GM12878 (cell line): Measurements from ENCODE around the gene MYBPC2. TPM values are rescaled to one million over a fixed set of nuclear protein-coding genes. Genes with fewer than 3 reads are reported as not detected.

Experiments
- ATAC-seq: fragments of 200-7000 bp; cut with Tn5 transposase; 3 replicates; pipeline ENCODE4 v1.9.1; 2020; ENCODE audit warnings: mild to moderate bottlenecking, moderate library complexity
- BruUV-seq: library from RNA; stranded (reverse); fragments of 400-500 nt; replicated peaks from 2 replicates; lab custom pipeline; 2021; lab: Mats Ljungman, UMichigan
- CTCF ChIA-PET: fragments of 300-600 bp; sonication (Branson Sonifier 250); formaldehyde crosslinking; extraction: SDS; loops from one replicate; lab custom pipeline; 2021; ENCODE audit warnings: inconsistent platforms; lab: Yijun Ruan, JAX
- POLR2A ChIA-PET: fragments of 350-600 bp; formaldehyde crosslinking; extraction: SDS; loops from one replicate; lab custom pipeline; 2021; ENCODE audit warnings: inconsistent platforms; lab: Charles Lee
- RAD21 ChIA-PET: fragments of 300-600 bp; sonication (Branson Sonifier 250); formaldehyde crosslinking; loops from one replicate; lab custom pipeline; 2023; ENCODE audit warnings: antibody characterized with exemption; ENCODE audit not compliant: unreplicated experiment; lab: Charles Lee
- SMC1A ChIA-PET: fragments of 300-600 bp; sonication (Branson Sonifier 250); formaldehyde crosslinking; loops from one replicate; lab custom pipeline; 2023; ENCODE audit not compliant: unreplicated experiment, uncharacterized antibody; lab: Charles Lee
- DNase-seq: peaks from one replicate; pipeline ENCODE4 v3.0.0-alpha.2; 2011; ENCODE audit warnings: low read depth, low spot score
- FAIRE-seq: peaks from 3 replicates; lab custom pipeline; 2011; peaks lifted over from hg19 to GRCh38; lab: Jason Lieb, UNC
- H2AFZ ChIP-seq: 2 replicates; pipeline ENCODE4 v1.6.0; 2011; ENCODE audit warnings: low read depth, low read length, control low read depth; ENCODE audit not compliant: control insufficient read depth
- H3K27ac ChIP-seq: 2 replicates; pipeline ENCODE4 v1.5.1; 2011; ENCODE audit warnings: control low read depth; ENCODE audit not compliant: control insufficient read depth, insufficient read depth
- H3K27me3 ChIP-seq, 2 experiments: replicated peaks in 1 of 2; 2 replicates each; pipeline versions ENCODE4 v1.6.0 to v1.6.1; 2011; ENCODE audit warnings: low read length in 1 of 2; ENCODE audit not compliant: control insufficient read depth in 2 of 2, insufficient read depth in 2 of 2
- H3K36me3 ChIP-seq, 2 experiments: 2 replicates each; pipeline ENCODE4 v1.5.1; 2011; ENCODE audit warnings: low read length in 1 of 2; ENCODE audit not compliant: control insufficient read depth in 2 of 2, insufficient read depth in 2 of 2
- H3K4me1 ChIP-seq: 2 replicates; pipeline ENCODE4 v1.6.1; 2011; ENCODE audit warnings: mild to moderate bottlenecking, low read length, moderate library complexity, mixed read lengths; ENCODE audit not compliant: control insufficient read depth, insufficient read depth
- H3K4me2 ChIP-seq: 2 replicates; pipeline ENCODE4 v1.6.0; 2011; ENCODE audit warnings: control low read depth; ENCODE audit not compliant: control insufficient read depth, insufficient read depth
- H3K4me3 ChIP-seq: fragments of 200-600 bp; sonication (generic); 2 replicates; pipeline ENCODE4 v1.5.1; 2016
- H3K79me2 ChIP-seq: 2 replicates; pipeline ENCODE4 v1.6.0; 2011; ENCODE audit warnings: low read length; ENCODE audit not compliant: control insufficient read depth, insufficient read depth
- H3K9ac ChIP-seq: 2 replicates; pipeline ENCODE4 v1.8.0; 2011; ENCODE audit warnings: low read length, control low read depth, mixed read lengths; ENCODE audit not compliant: control insufficient read depth, insufficient read depth
- H3K9me3 ChIP-seq: replicated peaks from 3 replicates; pipeline ENCODE4 v1.5.1; 2011; ENCODE audit warnings: mild to moderate bottlenecking, low read length; ENCODE audit not compliant: control insufficient read depth, insufficient read depth
- H4K20me1 ChIP-seq: 2 replicates; pipeline ENCODE4 v1.6.0; 2011; ENCODE audit not compliant: control insufficient read depth, insufficient read depth
- CBFB ChIP-seq: IDR thresholded peaks from 2 replicates; pipeline ENCODE4 v1.6.1; 2016; ENCODE audit warnings: antibody characterized with exemption, low read depth
- CHD1 ChIP-seq: IDR thresholded peaks from 2 replicates; pipeline ENCODE4 v1.6.1; 2012; ENCODE audit warnings: low read depth, low read length, improper control_type of control experiment
- ESRRA ChIP-seq: IDR thresholded peaks from 2 replicates; pipeline ENCODE4 v1.6.1; 2012; ENCODE audit warnings: mild to moderate bottlenecking, low read length, improper control_type of control experiment
- HCFC1 ChIP-seq: fragments of 150-350 bp; IDR thresholded peaks from 2 replicates; pipeline ENCODE4 v1.6.1; 2014; ENCODE audit warnings: low read length
- HDGF ChIP-seq: fragments of 450-650 bp; IDR thresholded peaks from 2 replicates; pipeline ENCODE4 v1.6.1; 2016; ENCODE audit warnings: antibody characterized with exemption
- LARP7 ChIP-seq: fragments of 450-650 bp; IDR thresholded peaks from 2 replicates; pipeline ENCODE4 v1.6.1; 2017; ENCODE audit warnings: mild to moderate bottlenecking
- MEF2A ChIP-seq: IDR thresholded peaks from 2 replicates; pipeline ENCODE4 v1.6.1; 2011; ENCODE audit warnings: low read depth, mild to moderate bottlenecking, low read length, moderate library complexity; ENCODE audit not compliant: insufficient read depth
- RBBP5 ChIP-seq: fragments of 200-600 bp; sonication (generic); conservative IDR thresholded peaks from 2 replicates; pipeline ENCODE4 v1.6.1; 2016
- SKIL ChIP-seq: fragments of 450-650 bp; IDR thresholded peaks from 2 replicates; pipeline ENCODE4 v1.6.1; 2017; ENCODE audit warnings: mild to moderate bottlenecking, low read depth, inconsistent platforms; ENCODE audit not compliant: poor library complexity, severe bottlenecking
- SUZ12 ChIP-seq: fragments of 200-600 bp; sonication (generic); IDR thresholded peaks from one replicate; pipeline ENCODE4 v1.6.1; 2018; ENCODE audit warnings: antibody characterized with exemption, mild to moderate bottlenecking; ENCODE audit not compliant: unreplicated experiment
- TCF12 ChIP-seq: IDR thresholded peaks from 2 replicates; pipeline ENCODE4 v1.6.1; 2011; ENCODE audit warnings: low read depth, mild to moderate bottlenecking, low read length
- TCF3 ChIP-seq: IDR thresholded peaks from 2 replicates; pipeline ENCODE4 v1.6.1; 2012; ENCODE audit warnings: low read depth, mild to moderate bottlenecking, low read length, borderline replicate concordance; ENCODE audit not compliant: insufficient read depth
- USF1 ChIP-seq: IDR thresholded peaks from 2 replicates; pipeline ENCODE4 v1.6.1; 2011; ENCODE audit warnings: borderline replicate concordance, low read depth, mild to moderate bottlenecking, moderate library complexity, mixed read lengths, low read length; ENCODE audit not compliant: insufficient read depth; ENCODE audit errors: extremely low read length
- ZNF687 ChIP-seq: fragments of 450-650 bp; IDR thresholded peaks from 2 replicates; pipeline ENCODE4 v1.6.1; 2017; ENCODE audit warnings: mild to moderate bottlenecking, moderate library complexity
- ZZZ3 ChIP-seq: IDR thresholded peaks from 2 replicates; pipeline ENCODE4 v1.6.1; 2011; ENCODE audit warnings: low read depth; ENCODE audit not compliant: control insufficient read depth, insufficient read length
- whole genome bisulfite sequencing: methylation state at CpG from one replicate; pipeline ENCODE4 v1.1.6; 2016; ENCODE audit warnings: low lambda C conversion rate; ENCODE audit not compliant: insufficient replicate concordance, insufficient coverage; ENCODE audit errors: missing lambda C conversion rate; 5-methylcytosine and 5-hydroxymethylcytosine counted together
- in situ Hi-C: fragments of 300-500 bp; cut with MboI; formaldehyde crosslinking; loops from 9 replicates; pipeline ENCODE4 v1.14.3; 2018; ENCODE audit warnings: mixed read lengths
- intact Hi-C: fragments of 100-400 bp; cut with micrococcal nuclease; formaldehyde crosslinking; loops from one replicate; pipeline ENCODE4 v1.14.2; 2022; ENCODE audit not compliant: unreplicated experiment
- polyA plus RNA-seq, 11 experiments: library from polyadenylated mRNA; depleted of rRNA in 4 of 11; unstranded in 6 of 11; stranded (reverse) in 5 of 11; fragments of >200 nt; fragmentation: Nextera tagmentation in 4 of 11; fragmentation: Illumina TruSeq in 1 of 11; extraction: Ambion mirVana in 4 of 11; extraction: Trizol in 1 of 11; gene quantifications; 1 replicate in 1 of 11; 2 replicates in 10 of 11; pipeline versions ENCODE4 v1.2.1 to v1.2.3, GENCODE V29; 2011 to 2016; ENCODE audit warnings: inconsistent platforms in 2 of 11, missing spikeins in 2 of 11, low read depth in 1 of 11
- total RNA-seq, 4 experiments: library from RNA; depleted of rRNA in 3 of 4; stranded (reverse); fragments of >200 nt in 3 of 4; fragmentation: Illumina TruSeq in 1 of 4; extraction: Trizol in 1 of 4; gene quantifications; 2 replicates each; pipeline versions ENCODE4 v1.2.1 to v1.2.3, GENCODE V29; 2013 to 2021
- TF ChIP-seq, protein P1 (sequence below): fragments of 150-350 bp; IDR thresholded peaks from 2 replicates; pipeline ENCODE4 v1.6.1; 2014; ENCODE audit warnings: mild to moderate bottlenecking, low read depth, low read length

Gene MYBPC2
- total and polyA plus RNA-seq, 10 of the 15 experiments (the other 5 are each of a cell fraction or from before 2014, with no cell fraction given), result 0.09 to 2.6 (median 0.61) TPM

GRCh38 chr19:50453243-50453642 is 20.6 kb downstream of the MYBPC2 start (continued):
- TF ChIP-seq ZNF687 (no peak), ESRRA (no peak)

DNA sequence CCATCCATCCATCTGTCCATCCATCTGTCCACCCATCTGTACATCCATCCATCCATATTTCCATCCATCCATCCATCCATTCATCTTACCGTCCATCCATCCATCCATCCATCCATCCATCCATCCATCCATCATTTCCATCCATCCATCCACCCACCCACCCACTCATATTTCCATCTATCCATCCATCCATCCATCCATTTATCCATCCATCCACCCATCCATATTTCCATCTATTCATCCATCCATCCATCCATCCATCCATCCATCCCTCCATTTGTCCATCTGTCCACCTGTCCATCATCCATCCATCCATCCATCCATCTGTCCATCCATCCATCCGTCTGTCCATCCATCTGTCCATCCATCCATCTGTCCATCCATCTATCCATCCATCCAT is 23.3 kb downstream of the MYBPC2 start:
- 39% methylated on average over 2 of the region's 2 CpGs for WGBS
- TF ChIP-seq SUZ12 (no peak), ZZZ3 (no peak), MEF2A (no peak), CBFB (no peak), USF1 (no peak), RBBP5 (no peak), CHD1 (no peak), TCF12 (no peak), HCFC1 (no peak), SKIL (no peak), LARP7 (no peak), TCF3 (no peak), HDGF (no peak)
- TF ChIP-seq, protein P1, sequence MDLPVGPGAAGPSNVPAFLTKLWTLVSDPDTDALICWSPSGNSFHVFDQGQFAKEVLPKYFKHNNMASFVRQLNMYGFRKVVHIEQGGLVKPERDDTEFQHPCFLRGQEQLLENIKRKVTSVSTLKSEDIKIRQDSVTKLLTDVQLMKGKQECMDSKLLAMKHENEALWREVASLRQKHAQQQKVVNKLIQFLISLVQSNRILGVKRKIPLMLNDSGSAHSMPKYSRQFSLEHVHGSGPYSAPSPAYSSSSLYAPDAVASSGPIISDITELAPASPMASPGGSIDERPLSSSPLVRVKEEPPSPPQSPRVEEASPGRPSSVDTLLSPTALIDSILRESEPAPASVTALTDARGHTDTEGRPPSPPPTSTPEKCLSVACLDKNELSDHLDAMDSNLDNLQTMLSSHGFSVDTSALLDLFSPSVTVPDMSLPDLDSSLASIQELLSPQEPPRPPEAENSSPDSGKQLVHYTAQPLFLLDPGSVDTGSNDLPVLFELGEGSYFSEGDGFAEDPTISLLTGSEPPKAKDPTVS, result no peak

More for the DNA sequence above, 23.3 kb downstream of the MYBPC2 start:
- H3K79me2 ChIP-seq, result no peaks in the 10 kb centered on the region
- no peak for FAIRE-seq
- no peak overlapping the region for H2AFZ ChIP-seq
- ATAC-seq, result no peak
- H3K9me3 ChIP-seq, result no peaks in the 10 kb centered on the region
- no peaks in the 10 kb centered on the region for H3K27me3 ChIP-seq
- H3K9ac ChIP-seq, result no peak overlapping the region
- SMC1A ChIA-PET, result no interaction called here
- intact Hi-C loops, result no loop called here
- H3K4me3 ChIP-seq, result no peak overlapping the region
- POLR2A ChIA-PET, result no interaction called here
- in situ Hi-C loops, result no loop called here
- H3K27ac ChIP-seq, result no peak overlapping the region
- H3K4me1 ChIP-seq, result peaks cover 15% of the 10 kb centered on the region
- DNase-seq, result no peak
- CTCF ChIA-PET, result no interaction called here
- H3K36me3 ChIP-seq, result no peaks in the 10 kb centered on the region
- H4K20me1 ChIP-seq, result no peaks in the 10 kb centered on the region
- H3K4me2 ChIP-seq, result no peak overlapping the region
- no TSS peak for BruUV-seq
- RAD21 ChIA-PET, result no interaction called here
